HepG2 (cell line): ENCODE measurements around the gene STOML2. TPM values are rescaled to one million over a fixed set of nuclear protein-coding genes. Genes with fewer than 3 reads are reported as not detected.

Experiments
- ATAC-seq: fragments of 200-7000 bp; cut with Tn5 transposase; 3 replicates; pipeline ENCODE4 v1.9.1; 2020; ENCODE audit warnings: mild to moderate bottlenecking, moderate library complexity
- BruUV-seq: library from RNA; stranded (reverse); fragments of 400-500 nt; replicated peaks from 2 replicates; lab custom pipeline; 2021; lab: Mats Ljungman, UMichigan
- CTCF ChIA-PET: fragments of 300-600 bp; formaldehyde crosslinking; extraction: SDS; loops from one replicate; lab custom pipeline; 2021; ENCODE audit warnings: low total read pairs, inconsistent platforms, low intra/inter-chr PET ratio; lab: Yijun Ruan, JAX
- POLR2A ChIA-PET: fragments of 350-600 bp; sonication (Branson Sonifier 250); formaldehyde crosslinking; loops from one replicate; lab custom pipeline; 2020; ENCODE audit warnings: antibody characterized with exemption, inconsistent platforms; lab: Yijun Ruan, JAX
- DNase-seq: peaks from one replicate; pipeline ENCODE4 v3.0.0-alpha.2; 2015; ENCODE audit warnings: low spot score
- FAIRE-seq: peaks from 3 replicates; lab custom pipeline; 2011; peaks lifted over from hg19 to GRCh38; lab: Jason Lieb, UNC
- H2AFZ ChIP-seq: one replicate; pipeline ENCODE4 v1.6.1; 2011; ENCODE audit warnings: low read length, inconsistent platforms
- H3K27ac ChIP-seq: fragments of 300-600 bp; 3 replicates; pipeline ENCODE4 v1.8.0; 2011; ENCODE audit warnings: mixed run types, mild to moderate bottlenecking, mixed read lengths, low read length, inconsistent platforms; ENCODE audit not compliant: insufficient read depth; ENCODE audit errors: extremely low read length
- H3K27me3 ChIP-seq, 2 experiments: fragments of 200-600 bp in 1 of 2; 2 replicates in 1 of 2; 3 replicates in 1 of 2; pipeline versions ENCODE4 v1.6.0 to v1.8.0; 2011; ENCODE audit warnings: low read length in 2 of 2, mild to moderate bottlenecking in 2 of 2, moderate library complexity in 2 of 2, inconsistent platforms in 1 of 2; ENCODE audit not compliant: insufficient read depth in 2 of 2, control insufficient read depth in 1 of 2
- H3K36me3 ChIP-seq, 2 experiments: fragments of 200-600 bp in 1 of 2; replicated peaks in 1 of 2; 2 replicates in 1 of 2; 3 replicates in 1 of 2; pipeline versions ENCODE4 v1.5.1 to v1.8.0; 2011; ENCODE audit warnings: low read length in 2 of 2, inconsistent platforms in 1 of 2; ENCODE audit not compliant: insufficient read depth in 2 of 2, control insufficient read depth in 1 of 2
- H3K4me1 ChIP-seq: 2 replicates; pipeline ENCODE4 v1.5.1; 2012; ENCODE audit warnings: low read length, inconsistent platforms; ENCODE audit not compliant: insufficient read depth
- H3K4me2 ChIP-seq: 2 replicates; pipeline ENCODE4 v1.6.0; 2011; ENCODE audit warnings: low read depth, low read length, inconsistent platforms
- H3K4me3 ChIP-seq, 3 experiments: fragments of 200-600 bp in 1 of 3; sonication (generic), shearing (Covaris generic) in 1 of 3; replicated peaks in 1 of 3; 2 replicates each; pipeline ENCODE4 v1.5.1; 2011 to 2016; ENCODE audit warnings: low read length in 3 of 3, inconsistent platforms in 2 of 3, low read depth in 2 of 3, mild to moderate bottlenecking in 2 of 3, control low read depth in 1 of 3, mixed read lengths in 1 of 3; ENCODE audit not compliant: insufficient read depth in 1 of 3
- H3K79me2 ChIP-seq: one replicate; pipeline ENCODE4 v1.6.1; 2011; ENCODE audit warnings: low read length, inconsistent platforms; ENCODE audit not compliant: insufficient read depth
- H3K9ac ChIP-seq: 2 replicates; pipeline ENCODE4 v1.6.0; 2011; ENCODE audit warnings: mild to moderate bottlenecking, low read depth, low read length, inconsistent platforms; ENCODE audit not compliant: insufficient read depth
- H3K9me3 ChIP-seq: 2 replicates; pipeline ENCODE4 v1.5.1; 2012; ENCODE audit warnings: mild to moderate bottlenecking, low read length
- H4K20me1 ChIP-seq: 2 replicates; pipeline ENCODE4 v1.6.0; 2011; ENCODE audit warnings: inconsistent platforms, mild to moderate bottlenecking, low read length, moderate library complexity; ENCODE audit not compliant: insufficient read depth
- ATF6 ChIP-seq: sonication (generic); formaldehyde crosslinking; conservative IDR thresholded peaks from 2 replicates; pipeline ENCODE4 v1.4.0; 2020; ENCODE audit warnings: missing genetic modification reagents
- GATAD2A ChIP-seq: IDR thresholded peaks from 2 replicates; pipeline ENCODE4 v1.6.1; 2016
- HBP1 ChIP-seq: IDR thresholded peaks from 2 replicates; pipeline ENCODE4 v1.6.1; 2016; ENCODE audit warnings: low read depth, control low read depth
- MAFF ChIP-seq: IDR thresholded peaks from 2 replicates; pipeline ENCODE4 v1.6.1; 2011; ENCODE audit warnings: low read depth, low read length, improper control_type of control experiment
- MAFK ChIP-seq, 2 experiments: IDR thresholded peaks in 1 of 2; conservative IDR thresholded peaks in 1 of 2; 2 replicates each; pipeline ENCODE4 v1.6.1; 2011; ENCODE audit warnings: improper control_type of control experiment in 2 of 2, low read length in 2 of 2
- NFE2L2 ChIP-seq: fragments of 150-350 bp; IDR thresholded peaks from 2 replicates; pipeline ENCODE4 v1.6.1; 2014; ENCODE audit warnings: low read length
- POGZ ChIP-seq: sonication (generic); formaldehyde crosslinking; IDR thresholded peaks from 2 replicates; pipeline ENCODE4 v1.4.0; 2020; ENCODE audit warnings: mild to moderate bottlenecking, missing genetic modification reagents
- ZBTB7B ChIP-seq: sonication (generic); formaldehyde crosslinking; IDR thresholded peaks from 2 replicates; pipeline ENCODE4 v1.4.0; 2020; ENCODE audit warnings: missing genetic modification reagents
- ZFP90 ChIP-seq: sonication (generic); formaldehyde crosslinking; IDR thresholded peaks from 2 replicates; pipeline ENCODE4 v1.8.0; 2022; ENCODE audit warnings: missing genetic modification reagents, mild to moderate bottlenecking, inconsistent platforms, borderline replicate concordance
- ZNF616 ChIP-seq: sonication (generic); formaldehyde crosslinking; IDR thresholded peaks from 2 replicates; pipeline ENCODE4 v1.5.0; 2020; ENCODE audit warnings: low read depth, mild to moderate bottlenecking, missing genetic modification reagents
- ZNF883 ChIP-seq: sonication (generic); formaldehyde crosslinking; IDR thresholded peaks from 2 replicates; pipeline ENCODE4 v1.5.1; 2020; ENCODE audit warnings: mild to moderate bottlenecking, missing genetic modification reagents; ENCODE audit errors: not compliant biosample characterization
- WGBS: methylation state at CpG from one replicate; pipeline ENCODE4 v1.1.6; 2017; ENCODE audit warnings: low lambda C conversion rate; 5-methylcytosine and 5-hydroxymethylcytosine counted together
- in situ Hi-C: cut with HindIII; loops from 2 replicates; pipeline ENCODE4 v1.10.0; 2017; ENCODE audit warnings: low pct_unique_long_range_greater_than_20kb; ENCODE audit not compliant: extremely low pct_ligation_motif_present
- intact Hi-C: fragments of 100-400 bp; cut with micrococcal nuclease; formaldehyde crosslinking; loops from one replicate; pipeline ENCODE4 v1.10.0; 2022; ENCODE audit not compliant: unreplicated experiment
- polyA plus RNA-seq, 8 experiments: library from polyadenylated mRNA; depleted of rRNA in 3 of 8; stranded (reverse) in 7 of 8; unstranded in 1 of 8; fragments of >200 nt; fragmentation: Illumina TruSeq in 4 of 8; extraction: Trizol in 4 of 8; gene quantifications; 2 replicates each; pipeline versions ENCODE4 v1.2.1 to v1.2.3, GENCODE V29; 2011 to 2016; ENCODE audit warnings: low read depth in 4 of 8, missing spikeins in 1 of 8, mixed read lengths in 1 of 8; ENCODE audit not compliant: insufficient read depth in 1 of 8
- total RNA-seq, 5 experiments: library from RNA; depleted of rRNA; stranded (reverse); fragments of >200 nt; fragmentation: Illumina TruSeq; extraction: Trizol; gene quantifications; 2 replicates each; pipeline ENCODE4 v1.2.3, GENCODE V29; 2016; ENCODE audit warnings: low read depth in 1 of 5
- TF ChIP-seq, protein P1 (sequence below): sonication (generic); formaldehyde crosslinking; conservative IDR thresholded peaks from 2 replicates; pipeline ENCODE4 v1.4.0; 2020; ENCODE audit warnings: missing genetic modification reagents

The STOML2 gene
- total and polyA plus RNA-seq, 2 of the 13 experiments (the other 11 are each of a cell fraction or from before 2014, with no cell fraction given) = 245 to 250 TPM

DNA sequence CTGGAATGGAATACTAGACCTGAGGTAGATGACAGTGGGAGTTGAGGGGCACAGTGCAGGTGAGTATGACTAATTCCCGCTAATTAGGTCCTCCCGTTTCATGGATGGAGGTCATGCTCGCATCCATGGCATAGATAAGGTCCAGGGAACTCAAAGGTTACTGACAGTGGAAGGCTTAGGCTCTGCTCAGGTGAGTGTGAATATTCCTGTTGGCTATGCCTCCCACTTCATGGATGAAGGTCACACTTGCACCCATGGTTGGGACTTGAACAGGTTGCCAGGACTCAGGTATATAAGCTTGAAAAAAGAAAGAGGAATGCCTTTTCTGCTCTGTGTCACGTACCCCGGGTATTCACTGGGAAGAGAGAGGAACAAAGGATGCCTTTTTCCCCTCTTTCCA is 39.1 kb upstream of the STOML2 start:
- ATAC-seq (no peak), DNase-seq (no peak), FAIRE-seq (no peak)
- no peak overlapping the region for H3K27ac ChIP-seq
- BruUV-seq = no TSS peak
- no peak overlapping the region for H3K9ac ChIP-seq
- CTCF ChIA-PET = no interaction called here
- H3K79me2 ChIP-seq = no peaks in the 10 kb centered on the region
- H3K27me3 ChIP-seq = peaks cover 0 to 2% of the 10 kb centered on the region in 2 experiments; a peak in 1 of 5 replicates
- POLR2A ChIA-PET = no interaction called here
- peaks cover 18% of the 10 kb centered on the region for H3K4me1 ChIP-seq
- no peak overlapping the region for H3K4me2 ChIP-seq
- H3K36me3 ChIP-seq = no peaks in the 10 kb centered on the region
- no peak overlapping the region for H2AFZ ChIP-seq
- in situ Hi-C loops (no loop called here), intact Hi-C loops (no loop called here)
- peaks cover 41% of the 10 kb centered on the region for H3K9me3 ChIP-seq
- TF ChIP-seq ZNF616 (peak; percentile 100), ZBTB7B (CRISPR knock-in tag) (no peak), HBP1 (CRISPR knock-in tag) (no peak), ZNF883 (CRISPR knock-in tag) (no peak), POGZ (CRISPR knock-in tag) (no peak)
- no peak overlapping the region for H3K4me3 ChIP-seq
- H4K20me1 ChIP-seq = no peaks in the 10 kb centered on the region
- WGBS = 0% methylated on average over 5 of the region's 5 CpGs

DNA sequence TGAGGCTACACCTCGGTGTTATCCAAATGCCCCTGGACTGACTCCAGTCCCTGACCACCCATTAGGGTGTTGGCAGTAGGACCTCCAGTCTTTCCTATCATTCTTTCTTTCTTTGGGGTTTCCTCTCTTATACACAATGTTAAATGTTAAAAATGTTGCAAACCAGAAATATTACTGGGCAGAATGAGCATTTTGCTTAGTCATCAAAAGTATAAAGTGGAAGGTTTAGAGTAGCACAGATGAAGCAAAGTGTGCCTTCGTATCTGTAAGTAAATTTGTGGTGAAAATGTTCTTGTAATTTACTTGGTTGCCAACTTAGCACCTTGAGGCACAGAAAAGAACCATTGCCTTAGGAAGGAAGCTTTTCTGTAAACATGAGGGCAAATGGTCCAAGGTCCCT is 37.2 kb upstream of the STOML2 start:
- Histone ChIP-seq H2AFZ (peak overlapping the region; percentile 19), H3K27me3 (peaks cover 0 to 5% of the 10 kb centered on the region in 2 experiments; a peak in 1 of 5 replicates)
- intact Hi-C loops = no loop called here

More for the DNA sequence above, 37.2 kb upstream of the STOML2 start:
- DNase-seq (no peak), FAIRE-seq (no peak), ATAC-seq (peak; percentile 39; the same call in 2 of the 3 replicates)
- H4K20me1 ChIP-seq = no peaks in the 10 kb centered on the region
- H3K27ac ChIP-seq = no peak overlapping the region
- ChIA-PET POLR2A (no interaction called here), CTCF (no interaction called here)
- peak; percentile 98 for TF ChIP-seq MAFF
- TF ChIP-seq, protein P1, sequence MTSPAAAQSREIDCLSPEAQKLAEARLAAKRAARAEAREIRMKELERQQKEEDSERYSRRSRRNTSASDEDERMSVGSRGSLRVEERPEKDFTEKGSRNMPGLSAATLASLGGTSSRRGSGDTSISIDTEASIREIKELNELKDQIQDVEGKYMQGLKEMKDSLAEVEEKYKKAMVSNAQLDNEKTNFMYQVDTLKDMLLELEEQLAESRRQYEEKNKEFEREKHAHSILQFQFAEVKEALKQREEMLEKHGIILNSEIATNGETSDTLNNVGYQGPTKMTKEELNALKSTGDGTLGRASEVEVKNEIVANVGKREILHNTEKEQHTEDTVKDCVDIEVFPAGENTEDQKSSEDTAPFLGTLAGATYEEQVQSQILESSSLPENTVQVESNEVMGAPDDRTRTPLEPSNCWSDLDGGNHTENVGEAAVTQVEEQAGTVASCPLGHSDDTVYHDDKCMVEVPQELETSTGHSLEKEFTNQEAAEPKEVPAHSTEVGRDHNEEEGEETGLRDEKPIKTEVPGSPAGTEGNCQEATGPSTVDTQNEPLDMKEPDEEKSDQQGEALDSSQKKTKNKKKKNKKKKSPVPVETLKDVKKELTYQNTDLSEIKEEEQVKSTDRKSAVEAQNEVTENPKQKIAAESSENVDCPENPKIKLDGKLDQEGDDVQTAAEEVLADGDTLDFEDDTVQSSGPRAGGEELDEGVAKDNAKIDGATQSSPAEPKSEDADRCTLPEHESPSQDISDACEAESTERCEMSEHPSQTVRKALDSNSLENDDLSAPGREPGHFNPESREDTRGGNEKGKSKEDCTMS (CRISPR knock-in tag) = no peak
- no peak for TF ChIP-seq ZFP90
- TF ChIP-seq MAFK (conservative IDR thresholded peaks at IDR 0.05 in 1 of 2, IDR thresholded peaks at IDR 0.05 in 1 of 2; ENCODE audit: low read length in 2 of 2) = peak; percentile 98
- TF ChIP-seq NFE2L2 = peak; percentile 40; the same call in 1 of the 2 replicates
- no peak for TF ChIP-seq ATF6 (CRISPR knock-in tag)
- no peak for TF ChIP-seq GATAD2A (CRISPR knock-in tag)
- no TSS peak for BruUV-seq
- H3K4me2 ChIP-seq = peak overlapping the region; percentile 73
- peaks cover 37% of the 10 kb centered on the region for H3K9me3 ChIP-seq
- peak overlapping the region in 1 of 3 experiments; percentile 38; a peak in 2 of 6 replicates for H3K4me3 ChIP-seq
- in situ Hi-C loops = no loop called here
- 68% methylated on average over 2 of the region's 2 CpGs for WGBS
- no peaks in the 10 kb centered on the region for H3K36me3 ChIP-seq
- H3K4me1 ChIP-seq = peaks cover 24% of the 10 kb centered on the region
- H3K79me2 ChIP-seq = no peaks in the 10 kb centered on the region
- no peak overlapping the region for H3K9ac ChIP-seq
